SK-N-MC (cell line): ENCODE measurements around the gene SLIRP.

Experiments used
- EZH2 ChIP-seq: fragments of 200-600 bp; sonication (generic); IDR thresholded peaks from one replicate; pipeline ENCODE4 v1.6.1; 2017; ENCODE audit warnings: antibody characterized with exemption
- POLR2AphosphoS5 ChIP-seq: IDR thresholded peaks from 2 replicates; pipeline ENCODE4 v1.6.1; 2012; ENCODE audit warnings: mild to moderate bottlenecking, low read depth, low read length, borderline replicate concordance

DNA sequence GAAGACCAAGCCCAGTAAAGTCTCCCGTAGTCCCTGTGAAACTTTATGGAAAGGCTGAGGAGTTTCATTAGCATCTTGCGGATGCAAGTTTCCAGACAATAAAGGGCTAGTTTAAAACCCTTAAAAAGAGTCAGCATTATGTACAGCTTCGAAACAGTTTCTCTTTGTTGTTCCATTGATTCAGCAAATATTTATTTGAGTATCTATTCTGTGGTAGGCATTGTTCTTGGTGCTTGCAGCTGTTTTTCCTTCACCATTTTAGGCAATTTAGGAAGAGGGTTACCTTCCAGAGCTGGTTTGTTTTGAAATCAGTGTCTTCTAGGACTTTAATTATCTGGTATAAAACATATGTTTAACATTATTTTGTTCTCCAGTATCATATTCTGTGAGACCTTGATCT lies 1.5 kb downstream of the SLIRP start:
- TF ChIP-seq EZH2 (no peak), POLR2AphosphoS5 (no peak)
